Activated CD8-positive, alpha-beta T cell treated with anti-CD3 and anti-CD28 coated beads for 36 hours (primary cell): ENCODE results near the gene SECISBP2L. TPM values are rescaled to one million over a fixed set of nuclear protein-coding genes. Genes with fewer than 3 reads are reported as not detected.

Source experiments
- ATAC-seq: fragments of 200-7000 bp; cut with Tn5 transposase; one replicate; pipeline ENCODE4 v1.10.0; 2021; ENCODE audit warnings: mild to moderate bottlenecking, moderate library complexity
- CTCF ChIA-PET: fragments of 350-600 bp; sonication (Branson Sonifier 250); formaldehyde crosslinking; loops from one replicate; lab custom pipeline; 2021; ENCODE audit warnings: antibody characterized with exemption; lab: Charles Lee
- POLR2A ChIA-PET: fragments of 350-600 bp; sonication (Branson Sonifier 250); formaldehyde crosslinking; loops from one replicate; lab custom pipeline; 2021; ENCODE audit warnings: antibody characterized with exemption; lab: Charles Lee
- DNase-seq: peaks from one replicate; pipeline ENCODE4 v3.0.0-alpha.2; 2020
- H3K27ac Mint-ChIP-seq: one replicate; pipeline ENCODE4 v1.8.0; 2021; ENCODE audit warnings: mild to moderate bottlenecking, mixed read lengths
- H3K27me3 Mint-ChIP-seq: one replicate; pipeline ENCODE4 v1.8.0; 2021; ENCODE audit warnings: mixed read lengths
- H3K36me3 Mint-ChIP-seq: one replicate; pipeline ENCODE4 v1.8.0; 2021; ENCODE audit warnings: low read depth, mixed read lengths
- H3K4me1 Mint-ChIP-seq: one replicate; pipeline ENCODE4 v1.8.0; 2021; ENCODE audit warnings: low read depth, mixed read lengths
- H3K4me3 Mint-ChIP-seq: one replicate; pipeline ENCODE4 v1.8.0; 2021; ENCODE audit warnings: mild to moderate bottlenecking, moderate library complexity, mixed read lengths
- H3K9me3 Mint-ChIP-seq: one replicate; pipeline ENCODE4 v1.8.0; 2021; ENCODE audit warnings: mixed read lengths
- CTCF ChIP-seq: fragments of 200-600 bp; IDR thresholded peaks from one replicate; pipeline ENCODE4 v1.8.0; 2022; ENCODE audit warnings: antibody characterized with exemption, mild to moderate bottlenecking
- intact Hi-C: fragments of 100-400 bp; cut with micrococcal nuclease; formaldehyde crosslinking; loops from one replicate; pipeline ENCODE4 v1.10.0; 2022
- total RNA-seq, 2 experiments: library from RNA; stranded (reverse); gene quantifications; one replicate each; pipeline ENCODE4 v1.2.3, GENCODE V29; 2021

Gene SECISBP2L
- total RNA-seq, 2 experiments from 2014 or later: 17.9 to 19.6 TPM

GRCh38 chr15:48981941-48982340 is 64.3 kb downstream of the SECISBP2L start:
- intact Hi-C loops: no loop called here
- no peak overlapping the region for H3K27ac Mint-ChIP-seq
- no peak overlapping the region for H3K4me3 Mint-ChIP-seq
- DNase-seq (no peak), ATAC-seq (no peak)
- no peak for TF ChIP-seq CTCF
- no peaks in the 10 kb centered on the region for H3K36me3 Mint-ChIP-seq
- POLR2A ChIA-PET: no interaction called here
- CTCF ChIA-PET: no interaction called here
- peaks cover 21% of the 10 kb centered on the region for H3K27me3 Mint-ChIP-seq
- H3K4me1 Mint-ChIP-seq: no peaks in the 10 kb centered on the region
- H3K9me3 Mint-ChIP-seq: no peaks in the 10 kb centered on the region

GRCh38 chr15:48978638-48979037 is 67.6 kb downstream of the SECISBP2L start:
- Mint-ChIP-seq H3K4me3 (no peak overlapping the region), H3K4me1 (peaks cover 2% of the 10 kb centered on the region), H3K36me3 (no peaks in the 10 kb centered on the region), H3K27me3 (peaks cover 28% of the 10 kb centered on the region), H3K9me3 (no peaks in the 10 kb centered on the region), H3K27ac (no peak overlapping the region)
- DNase-seq (no peak), ATAC-seq (no peak)
- POLR2A ChIA-PET: no interaction called here
- no peak for TF ChIP-seq CTCF
- intact Hi-C loops: no loop called here
- CTCF ChIA-PET: no interaction called here

GRCh38 chr15:48976444-48977088 is 69.7 kb downstream of the SECISBP2L start:
- no peak for TF ChIP-seq CTCF
- DNase-seq: no peak
- ATAC-seq: no peak
- intact Hi-C loops: no loop called here
- no peaks in the 10 kb centered on the region for H3K36me3 Mint-ChIP-seq
- CTCF ChIA-PET: interaction anchor here (1.0 to 4.0 kb wide), 25 partner anchors 10 to 175 kb away, joined by 3 to 54 read pairs (median 5); partner anchors contain the start of genes EID1 and SHC4
- H3K27ac Mint-ChIP-seq: no peak overlapping the region
- H3K27me3 Mint-ChIP-seq: peaks cover 25% of the 10 kb centered on the region
- no peaks in the 10 kb centered on the region for H3K9me3 Mint-ChIP-seq
- peaks cover 2% of the 10 kb centered on the region for H3K4me1 Mint-ChIP-seq
- H3K4me3 Mint-ChIP-seq: no peak overlapping the region
- POLR2A ChIA-PET: interaction anchor here (1.2 kb wide), 1 partner anchor 13 kb away, joined by 3 read pairs; the partner anchor contains the start of gene SHC4

GRCh38 chr15:48975472-48976419 is 70.5 kb downstream of the SECISBP2L start:
- Mint-ChIP-seq H3K27me3 (peaks cover 21% of the 10 kb centered on the region), H3K27ac (no peak overlapping the region), H3K36me3 (no peaks in the 10 kb centered on the region), H3K4me1 (peaks cover 2% of the 10 kb centered on the region), H3K9me3 (no peaks in the 10 kb centered on the region), H3K4me3 (peak overlapping the region; percentile 46)
- intact Hi-C loops: no loop called here
- POLR2A ChIA-PET: interaction anchor here (0.6 to 1.2 kb wide), 2 partner anchors 9 to 12 kb away, joined by 3 to 4 read pairs; partner anchors contain the start of gene SHC4
- DNase-seq (peak; percentile 84), ATAC-seq (peak; percentile 100)
- TF ChIP-seq CTCF: peak; percentile 97
- CTCF ChIA-PET: interaction anchor here (0.6 to 4.0 kb wide), 55 partner anchors 10 to 1739 kb away, joined by 3 to 54 read pairs (median 4); partner anchors contain the start of genes EID1 and SHC4
